GM18868 (cell line): ENCODE measurements around the gene C19orf12.

Source experiments
- ATAC-seq: cut with Tn5 transposase; IDR thresholded peaks from one replicate; pipeline ENCODE4 v1.9.1; 2021; ENCODE audit warnings: mild to moderate bottlenecking, moderate library complexity; ENCODE audit not compliant: unreplicated experiment

Gene C19orf12

GRCh38 chr19:29664753-29665214 is 50.3 kb downstream of the C19orf12 start:
- ATAC-seq, result no peak

- ATAC-seq, result no peak
These were observed 51.0 kb downstream of the C19orf12 start for GRCh38 chr19:29663861-29664752.

- ATAC-seq, result no peak
These were observed 52.3 kb downstream of the C19orf12 start for GRCh38 chr19:29662604-29663404.

GRCh38 chr19:29662278-29662603 is 52.8 kb downstream of the C19orf12 start:
- ATAC-seq, result no peak

GRCh38 chr19:29660835-29661234 is 54.2 kb downstream of the C19orf12 start:
- no peak for ATAC-seq

GRCh38 chr19:29658221-29658991 is 56.7 kb downstream of the C19orf12 start:
- ATAC-seq, result no peak

- ATAC-seq, result no peak
These were observed 59.3 kb downstream of the C19orf12 start for GRCh38 chr19:29655648-29656335.

- ATAC-seq, result no peak
These were observed 61.7 kb downstream of the C19orf12 start for GRCh38 chr19:29653398-29653797.

GRCh38 chr19:29651622-29652394 is 63.3 kb downstream of the C19orf12 start:
- ATAC-seq, result no peak

- no peak for ATAC-seq
These were observed 64.2 kb downstream of the C19orf12 start for GRCh38 chr19:29650772-29651387.
